ENCODE data around the gene TOE1. TPM values are rescaled to one million over a fixed set of nuclear protein-coding genes. Genes with fewer than 3 reads are reported as not detected.

TOE1 gene
- total RNA-seq, 2 experiments from 2014 or later = 22.1 to 30.2 TPM

GRCh38 chr1:45328680-45329079 is 11.3 kb upstream of the TOE1 start:
- Histone ChIP-seq H3K4me1 (ENCODE audit: insufficient read depth, low read length, poor library complexity, severe bottlenecking) (peaks cover 34% of the 10 kb centered on the region), H3K27ac (ENCODE audit: low read depth, low read length, poor library complexity, severe bottlenecking) (peak overlapping the region; percentile 57), H3K9me3 (ENCODE audit: low read length) (no peaks in the 10 kb centered on the region), H3K9me2 (ENCODE audit: insufficient read depth, low read length) (no peaks in the 10 kb centered on the region), H4K20me1 (ENCODE audit: insufficient read depth, low read length) (no peaks in the 10 kb centered on the region), H2AFZ (ENCODE audit: low read length) (no peak overlapping the region), H3K4me2 (ENCODE audit: low read length) (peak overlapping the region; percentile 86), H3K79me2 (ENCODE audit: insufficient read depth, low read depth, low read length) (peaks cover 7% of the 10 kb centered on the region; the same call in 1 of the 2 replicates), H3K4me3 (ENCODE audit: low read depth, low read length, poor library complexity, severe bottlenecking) (peak overlapping the region; percentile 71), H3K36me3 (ENCODE audit: insufficient read depth, low read length) (peaks cover 15% of the 10 kb centered on the region)
- ChIA-PET CTCF (ENCODE audit: unreplicated experiment) (no interaction called here), POLR2A (interaction anchor here (0.8 to 7.5 kb wide), 5 partner anchors 11 to 317 kb away, joined by 3 to 45 read pairs (median 4); partner anchors contain the start of genes HECTD3, MUTYH, TOE1 and UROD)
- TF ChIP-seq CTCF (conservative IDR thresholded peaks at IDR 0.05; ENCODE audit: low read length) = no peak
- no TSS peak for BruUV-seq (replicated peaks)
- no peak for DNase-seq (ENCODE audit: low spot score)
- intact Hi-C loops (cut with micrococcal nuclease; ENCODE audit: unreplicated experiment) = loop anchor here (1.0 kb wide), 1 partner anchor 11 kb away; no protein-coding TSS in a partner anchor

- Histone ChIP-seq H3K4me1 (ENCODE audit: insufficient read depth, low read length, poor library complexity, severe bottlenecking) (peaks cover 39% of the 10 kb centered on the region), H3K27ac (ENCODE audit: low read depth, low read length, poor library complexity, severe bottlenecking) (no peak overlapping the region), H3K4me3 (ENCODE audit: low read depth, low read length, poor library complexity, severe bottlenecking) (no peak overlapping the region), H2AFZ (ENCODE audit: low read length) (no peak overlapping the region), H3K36me3 (ENCODE audit: insufficient read depth, low read length) (peaks cover 22% of the 10 kb centered on the region), H3K79me2 (ENCODE audit: insufficient read depth, low read depth, low read length) (peaks cover 7% of the 10 kb centered on the region; the same call in 1 of the 2 replicates), H3K4me2 (ENCODE audit: low read length) (peak overlapping the region; percentile 86; the same call in 1 of the 2 replicates), H4K20me1 (ENCODE audit: insufficient read depth, low read length) (no peaks in the 10 kb centered on the region), H3K9me3 (ENCODE audit: low read length) (no peaks in the 10 kb centered on the region), H3K9me2 (ENCODE audit: insufficient read depth, low read length) (no peaks in the 10 kb centered on the region)
- TF ChIP-seq CTCF (conservative IDR thresholded peaks at IDR 0.05; ENCODE audit: low read length) = no peak
- no peak for TF ChIP-seq EZH2phosphoT487 (IDR thresholded peaks at IDR 0.05; ENCODE audit: borderline replicate concordance, low read depth, low read length)
- no TSS peak for BruUV-seq (replicated peaks)
- POLR2A ChIA-PET = interaction anchor here (0.6 to 7.5 kb wide), 4 partner anchors 11 to 172 kb away, joined by 3 to 45 read pairs (median 6); partner anchors contain the start of genes MUTYH and TOE1
- no peak for DNase-seq (ENCODE audit: low spot score)
- intact Hi-C loops (cut with micrococcal nuclease; ENCODE audit: unreplicated experiment) = no loop called here
- CTCF ChIA-PET (ENCODE audit: unreplicated experiment) = no interaction called here
Observed at GRCh38 chr1:45329445-45329844, 10.5 kb upstream of the TOE1 start.

- TF ChIP-seq CTCF (conservative IDR thresholded peaks at IDR 0.05; ENCODE audit: low read length) (no peak), EZH2phosphoT487 (IDR thresholded peaks at IDR 0.05; ENCODE audit: borderline replicate concordance, low read depth, low read length) (no peak)
- no TSS peak for BruUV-seq (replicated peaks)
- ChIA-PET POLR2A (no interaction called here), CTCF (ENCODE audit: unreplicated experiment) (no interaction called here)
- Histone ChIP-seq H2AFZ (ENCODE audit: low read length) (no peak overlapping the region), H3K9me2 (ENCODE audit: insufficient read depth, low read length) (no peaks in the 10 kb centered on the region), H3K4me2 (ENCODE audit: low read length) (no peak overlapping the region), H3K9me3 (ENCODE audit: low read length) (no peaks in the 10 kb centered on the region), H3K27ac (ENCODE audit: low read depth, low read length, poor library complexity, severe bottlenecking) (no peak overlapping the region), H3K4me1 (ENCODE audit: insufficient read depth, low read length, poor library complexity, severe bottlenecking) (peaks cover 35% of the 10 kb centered on the region), H3K36me3 (ENCODE audit: insufficient read depth, low read length) (peaks cover 22% of the 10 kb centered on the region), H4K20me1 (ENCODE audit: insufficient read depth, low read length) (no peaks in the 10 kb centered on the region), H3K4me3 (ENCODE audit: low read depth, low read length, poor library complexity, severe bottlenecking) (no peak overlapping the region), H3K79me2 (ENCODE audit: insufficient read depth, low read depth, low read length) (peaks cover 7% of the 10 kb centered on the region; the same call in 1 of the 2 replicates)
- intact Hi-C loops (cut with micrococcal nuclease; ENCODE audit: unreplicated experiment) = no loop called here
- no peak for DNase-seq (ENCODE audit: low spot score)
Observed at GRCh38 chr1:45331436-45332345, 8.3 kb upstream of the TOE1 start.

Data from OCI-LY7 (cell line).